ENCODE data around the gene LHPP.

The LHPP gene

DNA sequence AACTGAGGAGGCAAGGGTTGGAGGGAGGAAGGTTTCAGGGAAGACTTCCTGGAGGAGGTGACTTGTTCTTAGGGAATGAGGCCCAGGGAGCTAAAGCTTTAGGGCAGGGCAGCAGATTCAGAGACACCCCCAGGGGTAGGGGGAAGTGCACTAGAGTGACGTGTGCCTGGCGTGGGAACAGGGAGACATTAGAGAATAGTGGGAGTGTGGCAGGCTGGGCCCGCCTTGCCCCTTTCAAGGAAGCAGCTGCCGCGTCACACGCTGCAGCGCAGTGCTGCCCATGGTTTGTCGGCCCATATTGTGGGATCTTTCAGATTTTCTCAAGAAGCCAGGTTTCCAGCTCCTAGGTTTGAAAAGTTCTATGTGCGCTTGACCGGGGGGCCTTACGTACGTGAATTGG, 139.4 kb downstream of the LHPP start:
- ATAC-seq, result no peak

DNA sequence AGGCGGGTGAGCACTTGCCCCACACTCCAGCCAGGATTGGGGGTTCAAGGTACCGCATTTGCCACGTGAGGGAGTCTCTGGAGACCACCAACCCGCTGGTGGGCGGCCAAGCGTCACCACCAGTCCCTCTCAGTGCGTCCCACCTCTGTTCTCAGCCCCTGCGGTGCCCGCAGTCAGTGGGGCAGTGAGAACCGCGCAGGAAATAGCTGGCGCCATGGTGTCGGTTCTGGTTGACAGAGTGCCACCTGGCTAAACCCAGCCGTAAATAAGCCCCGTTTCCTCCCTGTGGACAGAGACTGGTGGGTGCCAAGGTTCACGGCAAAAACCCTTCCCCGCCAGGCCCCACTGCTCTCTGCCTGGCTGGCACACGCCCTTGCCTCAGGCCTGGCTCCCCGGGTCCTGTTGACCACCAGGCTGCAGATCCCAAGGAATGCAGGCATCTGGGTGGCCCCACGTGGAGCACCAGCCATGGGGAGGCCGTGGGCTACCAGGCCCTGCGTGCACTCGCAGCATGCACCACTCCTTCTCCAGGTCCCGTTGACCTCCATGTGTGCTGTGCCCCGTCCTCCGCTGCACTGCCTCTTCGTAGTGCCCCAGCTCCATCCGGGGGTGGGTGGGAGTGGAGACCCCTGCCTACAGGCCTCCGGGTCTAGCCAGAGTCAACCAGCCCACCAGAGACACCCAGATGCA, 140.0 kb downstream of the LHPP start:
- no peak for ATAC-seq

More for the DNA sequence above, 139.4 kb downstream of the LHPP start:
- TF ChIP-seq RARB (CRISPR knock-in tag; IDR thresholded peaks at IDR 0.05) (no peak), TCF4 (CRISPR knock-in tag; IDR thresholded peaks at IDR 0.05; ENCODE audit: borderline replicate concordance) (no peak)

DNA sequence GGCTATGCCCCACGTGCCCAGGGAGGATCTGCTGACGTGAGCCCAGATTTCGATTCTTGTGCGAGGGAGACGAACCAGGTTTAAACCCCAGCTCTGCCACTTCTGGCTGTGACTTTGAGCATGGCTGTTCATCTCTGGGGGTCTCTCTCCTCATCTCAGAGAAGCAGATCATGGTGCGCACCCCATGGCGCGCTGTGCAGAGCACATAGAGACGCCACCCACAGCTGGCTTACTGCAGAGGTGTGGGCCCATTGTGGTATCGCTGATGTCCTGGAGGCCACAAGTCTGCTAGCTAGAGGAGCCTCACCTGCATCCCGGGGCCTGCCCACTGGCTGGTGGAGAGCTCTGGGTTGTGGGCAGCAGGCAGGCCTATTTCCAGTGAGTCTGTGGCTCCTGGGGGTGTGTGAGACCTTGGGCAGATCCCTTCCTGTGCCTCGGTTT, 140.5 kb downstream of the LHPP start:
- no peak for TF ChIP-seq TCF4 (CRISPR knock-in tag; IDR thresholded peaks at IDR 0.05; ENCODE audit: borderline replicate concordance)
- TF ChIP-seq PPARA (CRISPR knock-in tag; IDR thresholded peaks at IDR 0.05; ENCODE audit: borderline replicate concordance), result no peak
- TF ChIP-seq ZFP30 (CRISPR knock-in tag; IDR thresholded peaks at IDR 0.05), result no peak
- ATAC-seq, result no peak

More for the DNA sequence above, 140.0 kb downstream of the LHPP start:
- TF ChIP-seq, protein P1, sequence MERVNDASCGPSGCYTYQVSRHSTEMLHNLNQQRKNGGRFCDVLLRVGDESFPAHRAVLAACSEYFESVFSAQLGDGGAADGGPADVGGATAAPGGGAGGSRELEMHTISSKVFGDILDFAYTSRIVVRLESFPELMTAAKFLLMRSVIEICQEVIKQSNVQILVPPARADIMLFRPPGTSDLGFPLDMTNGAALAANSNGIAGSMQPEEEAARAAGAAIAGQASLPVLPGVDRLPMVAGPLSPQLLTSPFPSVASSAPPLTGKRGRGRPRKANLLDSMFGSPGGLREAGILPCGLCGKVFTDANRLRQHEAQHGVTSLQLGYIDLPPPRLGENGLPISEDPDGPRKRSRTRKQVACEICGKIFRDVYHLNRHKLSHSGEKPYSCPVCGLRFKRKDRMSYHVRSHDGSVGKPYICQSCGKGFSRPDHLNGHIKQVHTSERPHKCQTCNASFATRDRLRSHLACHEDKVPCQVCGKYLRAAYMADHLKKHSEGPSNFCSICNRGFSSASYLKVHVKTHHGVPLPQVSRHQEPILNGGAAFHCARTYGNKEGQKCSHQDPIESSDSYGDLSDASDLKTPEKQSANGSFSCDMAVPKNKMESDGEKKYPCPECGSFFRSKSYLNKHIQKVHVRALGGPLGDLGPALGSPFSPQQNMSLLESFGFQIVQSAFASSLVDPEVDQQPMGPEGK (CRISPR knock-in tag; IDR thresholded peaks at IDR 0.05; ENCODE audit: borderline replicate concordance), result no peak
- TF ChIP-seq ARNTL (CRISPR knock-in tag; IDR thresholded peaks at IDR 0.05; ENCODE audit: borderline replicate concordance, low read depth) (no peak), ZC3H10 (CRISPR knock-in tag; IDR thresholded peaks at IDR 0.05) (no peak), ZNF565 (CRISPR knock-in tag; conservative IDR thresholded peaks at IDR 0.05; ENCODE audit: low read depth) (no peak), GLIS3 (CRISPR knock-in tag; IDR thresholded peaks at IDR 0.05) (no peak), ZNF8 (CRISPR knock-in tag; IDR thresholded peaks at IDR 0.05) (no peak), TOX (CRISPR knock-in tag; IDR thresholded peaks at IDR 0.05; ENCODE audit: borderline replicate concordance) (no peak), CSDC2 (CRISPR knock-in tag; IDR thresholded peaks at IDR 0.05) (no peak), OSR1 (CRISPR knock-in tag; IDR thresholded peaks at IDR 0.05) (no peak), BACH2 (CRISPR knock-in tag; IDR thresholded peaks at IDR 0.05; ENCODE audit: borderline replicate concordance) (no peak), PPARA (CRISPR knock-in tag; IDR thresholded peaks at IDR 0.05; ENCODE audit: borderline replicate concordance) (no peak), ZFP3 (CRISPR knock-in tag; IDR thresholded peaks at IDR 0.05) (no peak), RARB (CRISPR knock-in tag; IDR thresholded peaks at IDR 0.05) (no peak), SNAI2 (CRISPR knock-in tag; IDR thresholded peaks at IDR 0.05) (no peak), ESRRG (CRISPR knock-in tag; IDR thresholded peaks at IDR 0.05) (no peak), ISL1 (CRISPR knock-in tag; IDR thresholded peaks at IDR 0.05) (no peak), ZFP30 (CRISPR knock-in tag; IDR thresholded peaks at IDR 0.05) (no peak)
- TF ChIP-seq, protein P2, sequence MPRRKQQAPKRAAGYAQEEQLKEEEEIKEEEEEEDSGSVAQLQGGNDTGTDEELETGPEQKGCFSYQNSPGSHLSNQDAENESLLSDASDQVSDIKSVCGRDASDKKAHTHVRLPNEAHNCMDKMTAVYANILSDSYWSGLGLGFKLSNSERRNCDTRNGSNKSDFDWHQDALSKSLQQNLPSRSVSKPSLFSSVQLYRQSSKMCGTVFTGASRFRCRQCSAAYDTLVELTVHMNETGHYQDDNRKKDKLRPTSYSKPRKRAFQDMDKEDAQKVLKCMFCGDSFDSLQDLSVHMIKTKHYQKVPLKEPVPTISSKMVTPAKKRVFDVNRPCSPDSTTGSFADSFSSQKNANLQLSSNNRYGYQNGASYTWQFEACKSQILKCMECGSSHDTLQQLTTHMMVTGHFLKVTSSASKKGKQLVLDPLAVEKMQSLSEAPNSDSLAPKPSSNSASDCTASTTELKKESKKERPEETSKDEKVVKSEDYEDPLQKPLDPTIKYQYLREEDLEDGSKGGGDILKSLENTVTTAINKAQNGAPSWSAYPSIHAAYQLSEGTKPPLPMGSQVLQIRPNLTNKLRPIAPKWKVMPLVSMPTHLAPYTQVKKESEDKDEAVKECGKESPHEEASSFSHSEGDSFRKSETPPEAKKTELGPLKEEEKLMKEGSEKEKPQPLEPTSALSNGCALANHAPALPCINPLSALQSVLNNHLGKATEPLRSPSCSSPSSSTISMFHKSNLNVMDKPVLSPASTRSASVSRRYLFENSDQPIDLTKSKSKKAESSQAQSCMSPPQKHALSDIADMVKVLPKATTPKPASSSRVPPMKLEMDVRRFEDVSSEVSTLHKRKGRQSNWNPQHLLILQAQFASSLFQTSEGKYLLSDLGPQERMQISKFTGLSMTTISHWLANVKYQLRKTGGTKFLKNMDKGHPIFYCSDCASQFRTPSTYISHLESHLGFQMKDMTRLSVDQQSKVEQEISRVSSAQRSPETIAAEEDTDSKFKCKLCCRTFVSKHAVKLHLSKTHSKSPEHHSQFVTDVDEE (CRISPR knock-in tag; IDR thresholded peaks at IDR 0.05), result no peak
- TF ChIP-seq, protein P3, sequence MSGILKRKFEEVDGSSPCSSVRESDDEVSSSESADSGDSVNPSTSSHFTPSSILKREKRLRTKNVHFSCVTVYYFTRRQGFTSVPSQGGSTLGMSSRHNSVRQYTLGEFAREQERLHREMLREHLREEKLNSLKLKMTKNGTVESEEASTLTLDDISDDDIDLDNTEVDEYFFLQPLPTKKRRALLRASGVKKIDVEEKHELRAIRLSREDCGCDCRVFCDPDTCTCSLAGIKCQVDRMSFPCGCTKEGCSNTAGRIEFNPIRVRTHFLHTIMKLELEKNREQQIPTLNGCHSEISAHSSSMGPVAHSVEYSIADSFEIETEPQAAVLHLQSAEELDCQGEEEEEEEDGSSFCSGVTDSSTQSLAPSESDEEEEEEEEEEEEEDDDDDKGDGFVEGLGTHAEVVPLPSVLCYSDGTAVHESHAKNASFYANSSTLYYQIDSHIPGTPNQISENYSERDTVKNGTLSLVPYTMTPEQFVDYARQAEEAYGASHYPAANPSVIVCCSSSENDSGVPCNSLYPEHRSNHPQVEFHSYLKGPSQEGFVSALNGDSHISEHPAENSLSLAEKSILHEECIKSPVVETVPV (CRISPR knock-in tag; IDR thresholded peaks at IDR 0.05), result no peak

DNA sequence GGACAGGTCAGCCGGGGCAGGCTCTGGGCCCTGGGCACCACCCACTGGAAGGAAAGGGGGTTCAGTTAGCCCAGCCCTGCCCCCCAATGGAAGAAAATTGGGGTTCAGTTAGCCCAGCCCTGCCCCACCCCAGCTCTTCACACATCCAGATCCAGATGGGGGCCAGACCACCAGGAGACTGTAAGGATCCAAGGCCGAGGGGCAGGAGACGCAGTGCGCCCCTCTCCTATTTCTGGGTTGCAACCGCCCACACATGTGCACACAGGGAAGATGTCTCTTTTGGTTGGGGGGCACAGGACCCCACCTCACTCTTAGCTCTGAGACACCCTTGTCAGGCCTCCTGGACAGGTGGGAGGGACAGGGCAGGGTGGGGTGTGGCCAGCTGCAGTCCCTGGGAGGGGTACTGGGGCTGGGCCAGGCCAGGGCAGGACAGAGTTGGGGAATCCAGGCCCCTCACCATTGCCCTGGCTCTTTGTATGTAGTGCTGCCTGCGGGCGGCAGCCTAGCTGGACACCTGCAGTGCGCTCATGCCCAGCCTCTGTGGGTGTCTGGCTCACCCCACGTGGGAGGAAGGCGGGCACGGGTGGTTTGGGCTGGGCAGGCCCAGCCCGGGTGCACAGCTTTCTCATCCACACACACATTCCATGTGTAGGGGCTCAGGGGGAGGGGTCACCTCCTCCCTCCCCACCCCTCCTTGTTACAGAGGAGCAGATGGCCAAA, 141.2 kb downstream of the LHPP start:
- TF ChIP-seq RARB (CRISPR knock-in tag; IDR thresholded peaks at IDR 0.05) (no peak), ZNF565 (CRISPR knock-in tag; conservative IDR thresholded peaks at IDR 0.05; ENCODE audit: low read depth) (no peak), ESRRG (CRISPR knock-in tag; IDR thresholded peaks at IDR 0.05) (no peak), ZC3H10 (CRISPR knock-in tag; IDR thresholded peaks at IDR 0.05) (no peak), SNAI2 (CRISPR knock-in tag; IDR thresholded peaks at IDR 0.05) (no peak), TCF4 (CRISPR knock-in tag; IDR thresholded peaks at IDR 0.05; ENCODE audit: borderline replicate concordance) (no peak), OSR1 (CRISPR knock-in tag; IDR thresholded peaks at IDR 0.05) (no peak)
- TF ChIP-seq, protein P4, sequence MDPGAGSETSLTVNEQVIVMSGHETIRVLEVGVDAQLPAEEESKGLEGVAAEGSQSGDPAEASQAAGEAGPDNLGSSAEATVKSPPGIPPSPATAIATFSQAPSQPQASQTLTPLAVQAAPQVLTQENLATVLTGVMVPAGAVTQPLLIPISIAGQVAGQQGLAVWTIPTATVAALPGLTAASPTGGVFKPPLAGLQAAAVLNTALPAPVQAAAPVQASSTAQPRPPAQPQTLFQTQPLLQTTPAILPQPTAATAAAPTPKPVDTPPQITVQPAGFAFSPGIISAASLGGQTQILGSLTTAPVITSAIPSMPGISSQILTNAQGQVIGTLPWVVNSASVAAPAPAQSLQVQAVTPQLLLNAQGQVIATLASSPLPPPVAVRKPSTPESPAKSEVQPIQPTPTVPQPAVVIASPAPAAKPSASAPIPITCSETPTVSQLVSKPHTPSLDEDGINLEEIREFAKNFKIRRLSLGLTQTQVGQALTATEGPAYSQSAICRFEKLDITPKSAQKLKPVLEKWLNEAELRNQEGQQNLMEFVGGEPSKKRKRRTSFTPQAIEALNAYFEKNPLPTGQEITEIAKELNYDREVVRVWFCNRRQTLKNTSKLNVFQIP (CRISPR knock-in tag; IDR thresholded peaks at IDR 0.05; ENCODE audit: borderline replicate concordance, low read depth), result no peak
- TF ChIP-seq, protein P5, sequence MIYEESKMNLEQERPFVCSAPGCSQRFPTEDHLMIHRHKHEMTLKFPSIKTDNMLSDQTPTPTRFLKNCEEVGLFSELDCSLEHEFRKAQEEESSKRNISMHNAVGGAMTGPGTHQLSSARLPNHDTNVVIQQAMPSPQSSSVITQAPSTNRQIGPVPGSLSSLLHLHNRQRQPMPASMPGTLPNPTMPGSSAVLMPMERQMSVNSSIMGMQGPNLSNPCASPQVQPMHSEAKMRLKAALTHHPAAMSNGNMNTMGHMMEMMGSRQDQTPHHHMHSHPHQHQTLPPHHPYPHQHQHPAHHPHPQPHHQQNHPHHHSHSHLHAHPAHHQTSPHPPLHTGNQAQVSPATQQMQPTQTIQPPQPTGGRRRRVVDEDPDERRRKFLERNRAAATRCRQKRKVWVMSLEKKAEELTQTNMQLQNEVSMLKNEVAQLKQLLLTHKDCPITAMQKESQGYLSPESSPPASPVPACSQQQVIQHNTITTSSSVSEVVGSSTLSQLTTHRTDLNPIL (CRISPR knock-in tag; IDR thresholded peaks at IDR 0.05; ENCODE audit: low read depth), result no peak
- TF ChIP-seq, protein P2 (CRISPR knock-in tag; IDR thresholded peaks at IDR 0.05), result no peak
- no peak for ATAC-seq

Data from SK-N-SH treated with all-trans-retinoic acid at 6 μM for 48 hours (cell line).